ENCODE measurements around the gene ACMSD.

The ACMSD gene

GRCh38 chr2:134917888-134918525, 79.6 kb downstream of the ACMSD start:
- 0 out of 2 replicates have a peak, but pooled peaks have one; percentile 6 for TF ChIP-seq CTCF (IDR thresholded peaks at IDR 0.05; ENCODE audit: borderline replicate concordance, insufficient read depth, low read depth, low read length)
- peak overlapping the region; percentile 58 for H3K4me3 ChIP-seq (ENCODE audit: low read depth, low read length)

- TF ChIP-seq CTCF (IDR thresholded peaks at IDR 0.05; ENCODE audit: borderline replicate concordance, insufficient read depth, low read depth, low read length): no peak
- H3K4me3 ChIP-seq (ENCODE audit: low read depth, low read length): peak within 1 kb of the TSS; percentile 86
Observed at GRCh38 chr2:134918526-134919340, 80.3 kb downstream of the ACMSD start, which contains the start of gene CCNT2. TSS of gene CCNT2 (plus strand) at chr2:134918822. CDS start at chr2:134918855, 33 bp downstream.

- TF ChIP-seq CTCF (IDR thresholded peaks at IDR 0.05; ENCODE audit: borderline replicate concordance, insufficient read depth, low read depth, low read length): no peak
- peak overlapping the region; percentile 86 for H3K4me3 ChIP-seq (ENCODE audit: low read depth, low read length)
Observed at GRCh38 chr2:134919341-134920210, 81.2 kb downstream of the ACMSD start.

GRCh38 chr2:134924912-134925311, 86.5 kb downstream of the ACMSD start:
- H3K4me3 ChIP-seq (ENCODE audit: low read depth, low read length): no peak overlapping the region
- TF ChIP-seq CTCF (IDR thresholded peaks at IDR 0.05; ENCODE audit: borderline replicate concordance, insufficient read depth, low read depth, low read length): no peak

- TF ChIP-seq CTCF (IDR thresholded peaks at IDR 0.05; ENCODE audit: borderline replicate concordance, insufficient read depth, low read depth, low read length): no peak
- no peak overlapping the region for H3K4me3 ChIP-seq (ENCODE audit: low read depth, low read length)
Observed at GRCh38 chr2:134926231-134926931, 88.0 kb downstream of the ACMSD start.

- H3K4me3 ChIP-seq (ENCODE audit: low read depth, low read length): no peak overlapping the region
- TF ChIP-seq CTCF (IDR thresholded peaks at IDR 0.05; ENCODE audit: borderline replicate concordance, insufficient read depth, low read depth, low read length): no peak
Observed at GRCh38 chr2:134927195-134927594, 88.8 kb downstream of the ACMSD start.

Measured in GM12875 (cell line).